Measurements from ENCODE around the gene PDE6B.
"Not testable (repeated sequence)": the region's sequence is repeated elsewhere in the genome, so short reads cannot be mapped to it uniquely, and the experiment has no call there.

DNA sequence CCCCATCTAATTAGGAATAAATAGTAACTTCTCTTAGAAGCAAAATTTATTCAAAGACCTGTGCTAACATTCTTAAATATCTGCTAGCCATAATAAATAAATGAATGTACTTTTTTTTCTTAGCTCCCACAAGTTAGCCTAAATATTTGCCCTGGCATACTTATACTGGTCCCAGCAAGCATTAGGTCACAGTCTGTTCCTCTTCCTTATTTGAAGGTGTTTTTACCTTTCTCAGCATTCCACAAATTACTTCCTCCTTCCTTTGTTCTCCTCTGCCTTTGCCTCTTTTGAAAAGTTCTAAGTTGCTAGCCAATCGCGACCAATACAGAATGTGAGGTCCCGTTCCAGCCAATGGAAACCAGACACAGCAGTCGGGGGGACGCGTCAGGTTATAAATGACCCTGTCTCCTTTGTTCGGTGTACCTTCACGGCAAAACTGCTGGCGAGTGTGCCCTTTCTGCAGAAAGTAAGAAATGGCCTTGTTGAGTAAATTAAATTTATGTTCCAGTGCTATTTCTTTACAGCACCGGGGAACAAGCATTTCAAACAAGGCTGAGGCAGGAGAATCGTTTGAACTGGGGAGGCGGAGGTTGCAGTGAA, 69.1 kb downstream of the PDE6B start:
- TF ChIP-seq, protein P1, sequence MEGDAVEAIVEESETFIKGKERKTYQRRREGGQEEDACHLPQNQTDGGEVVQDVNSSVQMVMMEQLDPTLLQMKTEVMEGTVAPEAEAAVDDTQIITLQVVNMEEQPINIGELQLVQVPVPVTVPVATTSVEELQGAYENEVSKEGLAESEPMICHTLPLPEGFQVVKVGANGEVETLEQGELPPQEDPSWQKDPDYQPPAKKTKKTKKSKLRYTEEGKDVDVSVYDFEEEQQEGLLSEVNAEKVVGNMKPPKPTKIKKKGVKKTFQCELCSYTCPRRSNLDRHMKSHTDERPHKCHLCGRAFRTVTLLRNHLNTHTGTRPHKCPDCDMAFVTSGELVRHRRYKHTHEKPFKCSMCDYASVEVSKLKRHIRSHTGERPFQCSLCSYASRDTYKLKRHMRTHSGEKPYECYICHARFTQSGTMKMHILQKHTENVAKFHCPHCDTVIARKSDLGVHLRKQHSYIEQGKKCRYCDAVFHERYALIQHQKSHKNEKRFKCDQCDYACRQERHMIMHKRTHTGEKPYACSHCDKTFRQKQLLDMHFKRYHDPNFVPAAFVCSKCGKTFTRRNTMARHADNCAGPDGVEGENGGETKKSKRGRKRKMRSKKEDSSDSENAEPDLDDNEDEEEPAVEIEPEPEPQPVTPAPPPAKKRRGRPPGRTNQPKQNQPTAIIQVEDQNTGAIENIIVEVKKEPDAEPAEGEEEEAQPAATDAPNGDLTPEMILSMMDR (conservative IDR thresholded peaks at IDR 0.05 in 1 of 2, IDR thresholded peaks at IDR 0.05 in 1 of 2; ENCODE audit: low read depth in 1 of 2, low read length in 2 of 2): not testable (repeated sequence)
- TF ChIP-seq EZH2 (IDR thresholded peaks at IDR 0.05; ENCODE audit: low read length, missing control alignments): not testable (repeated sequence)

Measured in fibroblast of lung (primary cell).